PFSK-1 (cell line): Measurements from ENCODE around the gene PROX1.

ENCODE experiments used
- POLR2AphosphoS5 ChIP-seq: IDR thresholded peaks from 2 replicates; pipeline ENCODE4 v1.6.1; 2012; ENCODE audit warnings: low read depth, mild to moderate bottlenecking, control low read depth, low read length, moderate library complexity
- TAF1 ChIP-seq: IDR thresholded peaks from 2 replicates; pipeline ENCODE4 v1.6.1; 2012; ENCODE audit warnings: low read length, control low read depth, borderline replicate concordance; ENCODE audit not compliant: insufficient read depth
- TF ChIP-seq, protein P1 (sequence below), 2 experiments: IDR thresholded peaks; 2 replicates each; pipeline versions ENCODE4 v1.6.1 to v1.8.0; 2011 to 2012; ENCODE audit warnings: low read depth in 2 of 2, low read length in 2 of 2, control low read depth in 1 of 2, inconsistent platforms in 1 of 2, mild to moderate bottlenecking in 1 of 2, moderate library complexity in 1 of 2; ENCODE audit not compliant: insufficient read depth in 1 of 2

DNA sequence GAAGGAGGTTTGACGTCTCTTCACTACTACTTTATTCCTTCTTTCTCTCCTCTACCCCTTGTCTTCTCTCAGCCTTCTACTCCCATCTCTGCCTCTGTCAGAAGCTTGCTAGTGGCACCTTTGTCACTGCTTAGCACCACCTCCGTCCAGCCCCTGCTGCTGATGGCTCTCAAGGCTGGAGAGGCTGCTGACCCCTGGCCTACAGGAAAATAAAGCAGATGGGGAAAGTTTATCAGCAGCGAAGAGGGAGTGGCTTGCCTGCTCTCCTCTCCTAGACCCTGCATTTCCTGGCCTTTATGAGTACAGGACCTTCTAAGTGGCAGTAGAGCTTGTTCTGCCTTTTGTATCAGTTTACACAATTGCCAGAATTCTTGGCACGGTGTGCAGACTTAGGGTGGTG is 27.0 kb downstream of the PROX1 start:
- TF ChIP-seq POLR2AphosphoS5, result no peak
- TF ChIP-seq, protein P1, sequence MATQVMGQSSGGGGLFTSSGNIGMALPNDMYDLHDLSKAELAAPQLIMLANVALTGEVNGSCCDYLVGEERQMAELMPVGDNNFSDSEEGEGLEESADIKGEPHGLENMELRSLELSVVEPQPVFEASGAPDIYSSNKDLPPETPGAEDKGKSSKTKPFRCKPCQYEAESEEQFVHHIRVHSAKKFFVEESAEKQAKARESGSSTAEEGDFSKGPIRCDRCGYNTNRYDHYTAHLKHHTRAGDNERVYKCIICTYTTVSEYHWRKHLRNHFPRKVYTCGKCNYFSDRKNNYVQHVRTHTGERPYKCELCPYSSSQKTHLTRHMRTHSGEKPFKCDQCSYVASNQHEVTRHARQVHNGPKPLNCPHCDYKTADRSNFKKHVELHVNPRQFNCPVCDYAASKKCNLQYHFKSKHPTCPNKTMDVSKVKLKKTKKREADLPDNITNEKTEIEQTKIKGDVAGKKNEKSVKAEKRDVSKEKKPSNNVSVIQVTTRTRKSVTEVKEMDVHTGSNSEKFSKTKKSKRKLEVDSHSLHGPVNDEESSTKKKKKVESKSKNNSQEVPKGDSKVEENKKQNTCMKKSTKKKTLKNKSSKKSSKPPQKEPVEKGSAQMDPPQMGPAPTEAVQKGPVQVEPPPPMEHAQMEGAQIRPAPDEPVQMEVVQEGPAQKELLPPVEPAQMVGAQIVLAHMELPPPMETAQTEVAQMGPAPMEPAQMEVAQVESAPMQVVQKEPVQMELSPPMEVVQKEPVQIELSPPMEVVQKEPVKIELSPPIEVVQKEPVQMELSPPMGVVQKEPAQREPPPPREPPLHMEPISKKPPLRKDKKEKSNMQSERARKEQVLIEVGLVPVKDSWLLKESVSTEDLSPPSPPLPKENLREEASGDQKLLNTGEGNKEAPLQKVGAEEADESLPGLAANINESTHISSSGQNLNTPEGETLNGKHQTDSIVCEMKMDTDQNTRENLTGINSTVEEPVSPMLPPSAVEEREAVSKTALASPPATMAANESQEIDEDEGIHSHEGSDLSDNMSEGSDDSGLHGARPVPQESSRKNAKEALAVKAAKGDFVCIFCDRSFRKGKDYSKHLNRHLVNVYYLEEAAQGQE (IDR thresholded peaks at IDR 0.05; ENCODE audit: insufficient read depth in 1 of 2, low read depth in 2 of 2, low read length in 2 of 2), result no peak
- no peak for TF ChIP-seq TAF1
